GM13976 (cell line): ENCODE measurements around the gene GLYR1.

ENCODE experiments used
- DNase-seq: peaks from one replicate; pipeline ENCODE4 v3.0.0; 2012; ENCODE audit warnings: low spot score
- CTCF ChIP-seq: IDR thresholded peaks from 2 replicates; pipeline ENCODE4 v1.5.1; 2012; ENCODE audit warnings: borderline replicate concordance, mild to moderate bottlenecking; ENCODE audit not compliant: insufficient read depth; ENCODE audit errors: extremely low read depth, missing control alignments, control extremely low read depth
- in situ Hi-C: fragments of 300-500 bp; cut with MboI; formaldehyde crosslinking; loops from one replicate; pipeline ENCODE4 v1.12.0; 2022; ENCODE audit warnings: low sequenced_read_pairs, mixed read lengths, inconsistent platforms; ENCODE audit not compliant: unreplicated experiment

GLYR1 gene

DNA sequence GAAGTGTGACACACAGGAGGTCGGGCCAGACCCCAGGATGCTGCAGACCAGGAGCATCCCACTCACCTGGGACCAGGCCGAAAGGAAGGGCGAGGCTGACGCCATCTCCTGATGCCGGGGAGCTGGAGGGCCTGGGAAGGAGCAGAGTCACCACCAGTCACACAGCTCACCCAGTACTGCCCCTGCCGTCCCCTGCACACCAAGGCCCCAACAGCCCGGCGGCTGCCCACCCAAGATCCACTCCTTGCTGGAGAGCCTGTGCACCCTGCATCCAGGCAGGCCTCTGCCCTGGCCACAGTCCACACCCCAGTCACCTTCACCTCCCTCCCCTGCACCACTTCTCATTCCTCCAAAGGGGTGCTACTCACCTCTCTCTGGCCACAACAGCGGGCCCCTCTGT lies 84.9 kb downstream of the GLYR1 start:
- no peak for DNase-seq
- TF ChIP-seq CTCF, result no peak
- in situ Hi-C loops, result no loop called here

GRCh38 chr16:4760221-4760910 lies 86.7 kb downstream of the GLYR1 start:
- DNase-seq, result no peak
- in situ Hi-C loops, result no loop called here
- no peak for TF ChIP-seq CTCF

- in situ Hi-C loops, result no loop called here
- no peak for TF ChIP-seq CTCF
- no peak for DNase-seq
Measured at GRCh38 chr16:4755687-4756086, 91.4 kb downstream of the GLYR1 start.

DNA sequence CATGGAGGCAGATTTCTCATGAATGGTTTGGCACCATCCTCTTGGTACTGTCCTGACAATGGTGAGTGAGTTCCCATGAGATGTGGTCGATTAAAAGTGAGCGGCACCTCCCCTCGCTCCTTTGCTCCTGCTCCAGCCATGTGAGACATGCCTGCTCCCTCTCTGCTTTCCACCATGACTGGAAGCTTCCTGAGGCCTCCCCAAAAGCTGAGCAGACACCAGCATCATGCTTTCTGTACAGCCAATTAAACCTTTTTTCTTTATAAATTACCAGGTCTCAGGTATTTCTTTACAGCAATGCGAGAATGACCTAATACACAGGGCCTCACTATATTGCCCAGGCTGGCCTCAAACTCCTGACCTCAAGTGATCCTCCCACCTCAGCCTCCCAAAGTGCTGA lies 92.2 kb downstream of the GLYR1 start:
- DNase-seq, result no peak
- TF ChIP-seq CTCF, result no peak
- in situ Hi-C loops, result no loop called here

- no peak for TF ChIP-seq CTCF
- DNase-seq, result no peak
- in situ Hi-C loops, result no loop called here
Measured at GRCh38 chr16:4753227-4753626, 93.9 kb downstream of the GLYR1 start.
